NCI-H187 (cell line): ENCODE measurements around the gene DNMT3L.
"Not testable (repeated sequence)": the region's sequence is repeated elsewhere in the genome, so short reads cannot be mapped to it uniquely, and the experiment has no call there.

Experiments used
- DNase-seq, 2 experiments: peaks; one replicate each; lab custom pipeline; 2025; lab: John Stamatoyannopoulos, UW

DNMT3L gene

GRCh38 chr21:44197156-44197516, 64.6 kb downstream of the DNMT3L start:
- DNase-seq, result not testable (repeated sequence)
